MM.1S (cell line): ENCODE results near the gene ACAT2.

Experiments used
- DNase-seq: peaks from one replicate; pipeline ENCODE4 v3.0.0-alpha.2; 2015
- H2AFZ ChIP-seq: fragments of 300-600 bp; sonication (generic); 2 replicates; pipeline ENCODE4 v1.6.0; 2016; ENCODE audit warnings: antibody characterized with exemption, low read length
- H3F3A ChIP-seq: fragments of 300-600 bp; sonication (generic); 2 replicates; pipeline ENCODE4 v1.6.1; 2016; ENCODE audit warnings: mild to moderate bottlenecking, antibody characterized with exemption, low read length, moderate library complexity, mixed read lengths; ENCODE audit not compliant: insufficient read depth
- H3K27ac ChIP-seq: fragments of 300-600 bp; sonication (generic); 2 replicates; pipeline ENCODE4 v1.5.1; 2016; ENCODE audit warnings: mild to moderate bottlenecking, low read length
- H3K27me3 ChIP-seq: fragments of 300-600 bp; sonication (generic); replicated peaks from 2 replicates; pipeline ENCODE4 v1.6.0; 2016; ENCODE audit warnings: low read length; ENCODE audit not compliant: insufficient read depth
- H3K36me3 ChIP-seq: fragments of 300-600 bp; sonication (generic); replicated peaks from 2 replicates; pipeline ENCODE4 v1.6.1; 2016; ENCODE audit warnings: mild to moderate bottlenecking, low read length, mixed read lengths; ENCODE audit not compliant: insufficient read depth
- H3K4me1 ChIP-seq: fragments of 300-600 bp; sonication (generic); 2 replicates; pipeline ENCODE4 v1.6.1; 2016; ENCODE audit warnings: low read length, mixed read lengths
- H3K4me2 ChIP-seq: fragments of 300-600 bp; sonication (generic); 2 replicates; pipeline ENCODE4 v1.6.0; 2016; ENCODE audit warnings: low read depth, low read length
- H3K4me3 ChIP-seq: fragments of 300-600 bp; sonication (generic); 2 replicates; pipeline ENCODE4 v1.5.1; 2016; ENCODE audit warnings: low read length, mixed read lengths
- H3K79me2 ChIP-seq: fragments of 300-600 bp; sonication (generic); 2 replicates; pipeline ENCODE4 v1.6.1; 2016; ENCODE audit warnings: mixed run types, low read length, mixed read lengths
- H3K9ac ChIP-seq: fragments of 300-600 bp; sonication (generic); 2 replicates; pipeline ENCODE4 v1.6.1; 2016; ENCODE audit warnings: low read length, mixed read lengths
- H3K9me2 ChIP-seq: fragments of 300-600 bp; sonication (generic); replicated peaks from 2 replicates; pipeline ENCODE4 v1.6.1; 2016; ENCODE audit warnings: mild to moderate bottlenecking, low read length, mixed read lengths; ENCODE audit not compliant: insufficient read depth
- H3K9me3 ChIP-seq: fragments of 300-600 bp; sonication (generic); replicated peaks from 2 replicates; pipeline ENCODE4 v1.6.1; 2016; ENCODE audit warnings: mild to moderate bottlenecking, low read length, mixed read lengths; ENCODE audit not compliant: insufficient read depth
- H4K20me1 ChIP-seq: fragments of 300-600 bp; sonication (generic); 2 replicates; pipeline ENCODE4 v1.6.1; 2016; ENCODE audit warnings: mild to moderate bottlenecking, low read length, moderate library complexity, mixed read lengths; ENCODE audit not compliant: insufficient read depth
- CTCF ChIP-seq: fragments of 300-600 bp; sonication (generic); IDR thresholded peaks from 2 replicates; pipeline ENCODE4 v1.5.1; 2016; ENCODE audit warnings: antibody characterized with exemption, low read length, mixed read lengths
- EZH2 ChIP-seq: fragments of 300-600 bp; sonication (generic); optimal IDR thresholded peaks from 2 replicates; pipeline ENCODE3; 2017; ENCODE audit warnings: low read depth, mild to moderate bottlenecking, antibody characterized with exemption, low read length, mixed read lengths
- EZH2phosphoT487 ChIP-seq: fragments of 300-600 bp; sonication (generic); IDR thresholded peaks from 2 replicates; pipeline ENCODE4 v1.6.1; 2018; ENCODE audit warnings: antibody characterized with exemption, low read length

The ACAT2 gene

GRCh38 chr6:159804504-159804903 lies 42.7 kb downstream of the ACAT2 start:
- no peaks in the 10 kb centered on the region for H3K9me2 ChIP-seq
- no peak overlapping the region for H3K27ac ChIP-seq
- no peak overlapping the region for H3K4me2 ChIP-seq
- H3K4me3 ChIP-seq: no peak overlapping the region
- H3K9ac ChIP-seq: no peak overlapping the region
- H3K36me3 ChIP-seq: no peaks in the 10 kb centered on the region
- H3K4me1 ChIP-seq: peaks cover 8% of the 10 kb centered on the region
- no peaks in the 10 kb centered on the region for H3K79me2 ChIP-seq
- no peaks in the 10 kb centered on the region for H3F3A ChIP-seq
- H4K20me1 ChIP-seq: no peaks in the 10 kb centered on the region
- no peaks in the 10 kb centered on the region for H3K27me3 ChIP-seq
- TF ChIP-seq EZH2phosphoT487: no peak
- H2AFZ ChIP-seq: no peak overlapping the region
- H3K9me3 ChIP-seq: no peaks in the 10 kb centered on the region
- no peak for DNase-seq

GRCh38 chr6:159805440-159806020 lies 43.7 kb downstream of the ACAT2 start:
- Histone ChIP-seq H3K4me3 (no peak overlapping the region), H3K27me3 (no peaks in the 10 kb centered on the region), H3K4me2 (no peak overlapping the region), H3K9me2 (no peaks in the 10 kb centered on the region), H3K79me2 (no peaks in the 10 kb centered on the region), H3K4me1 (peaks cover 11% of the 10 kb centered on the region), H3K9me3 (no peaks in the 10 kb centered on the region), H3K36me3 (no peaks in the 10 kb centered on the region), H3K27ac (no peak overlapping the region), H4K20me1 (no peaks in the 10 kb centered on the region), H3K9ac (no peak overlapping the region), H2AFZ (no peak overlapping the region), H3F3A (no peaks in the 10 kb centered on the region)
- no peak for DNase-seq
- TF ChIP-seq EZH2: no peak
- TF ChIP-seq EZH2phosphoT487: no peak
- no peak for TF ChIP-seq CTCF

- H3K79me2 ChIP-seq: no peaks in the 10 kb centered on the region
- H3K9ac ChIP-seq: no peak overlapping the region
- no peak for DNase-seq
- H3K4me2 ChIP-seq: no peak overlapping the region
- no peaks in the 10 kb centered on the region for H3F3A ChIP-seq
- H4K20me1 ChIP-seq: no peaks in the 10 kb centered on the region
- H3K27me3 ChIP-seq: no peaks in the 10 kb centered on the region
- H3K9me2 ChIP-seq: no peaks in the 10 kb centered on the region
- H2AFZ ChIP-seq: no peak overlapping the region
- no peak overlapping the region for H3K4me3 ChIP-seq
- H3K27ac ChIP-seq: no peak overlapping the region
- H3K36me3 ChIP-seq: no peaks in the 10 kb centered on the region
- H3K4me1 ChIP-seq: peaks cover 11% of the 10 kb centered on the region
- TF ChIP-seq EZH2 (no peak), EZH2phosphoT487 (no peak), CTCF (no peak)
- H3K9me3 ChIP-seq: no peaks in the 10 kb centered on the region
These were observed 44.2 kb downstream of the ACAT2 start for GRCh38 chr6:159806021-159806458.

GRCh38 chr6:159807150-159807858 lies 45.5 kb downstream of the ACAT2 start:
- Histone ChIP-seq H3K4me3 (no peak overlapping the region), H2AFZ (no peak overlapping the region), H4K20me1 (no peaks in the 10 kb centered on the region), H3F3A (no peaks in the 10 kb centered on the region), H3K9ac (no peak overlapping the region), H3K9me2 (no peaks in the 10 kb centered on the region), H3K79me2 (no peaks in the 10 kb centered on the region), H3K4me2 (no peak overlapping the region), H3K4me1 (peaks cover 11% of the 10 kb centered on the region), H3K9me3 (no peaks in the 10 kb centered on the region), H3K27me3 (no peaks in the 10 kb centered on the region), H3K36me3 (no peaks in the 10 kb centered on the region), H3K27ac (no peak overlapping the region)
- no peak for DNase-seq
- no peak for TF ChIP-seq EZH2phosphoT487
- no peak for TF ChIP-seq CTCF
- TF ChIP-seq EZH2: no peak
